Liver (tissue), 9 donors: Measurements from ENCODE around the gene ZFAND2A. TPM values are rescaled to one million over a fixed set of nuclear protein-coding genes. Genes with fewer than 3 reads are reported as not detected.

ENCODE experiments used
- DNase-seq: peaks from one replicate; pipeline ENCODE4 v3.0.0-alpha.2; 2017; ENCODE audit warnings: low spot score
- H3K27ac ChIP-seq, 2 donors: one replicate each; pipeline ENCODE4 v1.7.0; 2013; ENCODE audit warnings: inconsistent platforms in 2 of 2, low read length in 2 of 2, control low read depth in 1 of 2, low read depth in 1 of 2, mild to moderate bottlenecking in 1 of 2
- H3K27me3 ChIP-seq, 4 donors: one replicate each; pipeline versions ENCODE4 v1.6.1 to v1.7.0; 2013; ENCODE audit warnings: low read length in 3 of 4, inconsistent platforms in 1 of 4, mild to moderate bottlenecking in 1 of 4, moderate library complexity in 1 of 4; ENCODE audit not compliant: control insufficient read depth in 4 of 4, insufficient read depth in 4 of 4
- H3K36me3 ChIP-seq, 4 donors: one replicate each; pipeline versions ENCODE4 v1.6.1 to v1.7.0; 2013; ENCODE audit warnings: low read length in 3 of 4, mild to moderate bottlenecking in 3 of 4, low read depth in 1 of 4, moderate library complexity in 1 of 4; ENCODE audit not compliant: control insufficient read depth in 4 of 4, insufficient read depth in 3 of 4
- H3K4me1 ChIP-seq, 4 donors: one replicate each; pipeline versions ENCODE4 v1.6.1 to v1.7.0; 2013; ENCODE audit warnings: low read length in 3 of 4, mild to moderate bottlenecking in 3 of 4, moderate library complexity in 1 of 4; ENCODE audit not compliant: control insufficient read depth in 4 of 4, insufficient read depth in 4 of 4
- H3K4me3 ChIP-seq, 3 donors: one replicate each; pipeline versions ENCODE4 v1.6.1 to v1.7.0; 2013; ENCODE audit warnings: low read length in 3 of 3, control low read depth in 1 of 3, low read depth in 1 of 3, mild to moderate bottlenecking in 1 of 3
- H3K9ac ChIP-seq, 2 donors: one replicate each; pipeline ENCODE4 v1.7.0; 2013; ENCODE audit warnings: low read length in 2 of 2, mild to moderate bottlenecking in 2 of 2, moderate library complexity in 2 of 2, control low read depth in 1 of 2, low read depth in 1 of 2
- H3K9me3 ChIP-seq, 4 donors: one replicate each; pipeline versions ENCODE4 v1.6.1 to v1.7.0; 2013; ENCODE audit warnings: low read length in 3 of 4; ENCODE audit not compliant: control insufficient read depth in 4 of 4
- CTCF ChIP-seq: fragments of 150-350 bp; IDR thresholded peaks from 2 replicates; pipeline ENCODE4 v1.5.1; 2017; ENCODE audit warnings: improper control_type of control experiment, low read depth, low read length; ENCODE audit not compliant: missing input control
- EGR1 ChIP-seq, 2 donors: IDR thresholded peaks; 2 replicates each; pipeline ENCODE4 v1.6.1; 2016 to 2018; ENCODE audit warnings: antibody characterized with exemption in 2 of 2, low read depth in 2 of 2
- FOXA2 ChIP-seq: IDR thresholded peaks from 2 replicates; pipeline ENCODE4 v1.6.1; 2016; ENCODE audit warnings: antibody characterized with exemption
- GABPA ChIP-seq, 2 donors: IDR thresholded peaks in 1 of 2; conservative IDR thresholded peaks in 1 of 2; 2 replicates each; pipeline ENCODE4 v1.6.1; 2016; ENCODE audit warnings: antibody characterized with exemption in 2 of 2, mild to moderate bottlenecking in 1 of 2, moderate library complexity in 1 of 2
- HNF4A ChIP-seq, 2 donors: conservative IDR thresholded peaks; 2 replicates each; pipeline ENCODE4 v1.6.1; 2016; ENCODE audit warnings: antibody characterized with exemption in 2 of 2, mild to moderate bottlenecking in 2 of 2
- HNF4G ChIP-seq: IDR thresholded peaks from 2 replicates; pipeline ENCODE4 v1.6.1; 2016; ENCODE audit warnings: antibody characterized with exemption
- RXRA ChIP-seq, 2 donors: IDR thresholded peaks; 2 replicates each; pipeline ENCODE4 v1.6.1; 2017 to 2018; ENCODE audit warnings: antibody characterized with exemption in 2 of 2, mild to moderate bottlenecking in 1 of 2
- SP1 ChIP-seq: IDR thresholded peaks from 2 replicates; pipeline ENCODE4 v1.6.1; 2018; ENCODE audit warnings: antibody characterized with exemption, mild to moderate bottlenecking
- TAF1 ChIP-seq: conservative IDR thresholded peaks from 2 replicates; pipeline ENCODE4 v1.6.1; 2016; ENCODE audit warnings: antibody characterized with exemption, mild to moderate bottlenecking
- WGBS: extraction: QIAGEN DNeasy Blood & Tissue Kit; methylation state at CpG from one replicate; pipeline ENCODE4 v1.1.7; 2013; 5-methylcytosine and 5-hydroxymethylcytosine counted together
- polyA plus RNA-seq, 2 donors: library from polyadenylated mRNA; stranded (reverse) in 1 of 2; unstranded in 1 of 2; fragments of 200-250 nt in 1 of 2; fragments of >200 nt in 1 of 2; fragmentation: Nextera tagmentation in 1 of 2; extraction: Ambion mirVana in 1 of 2; gene quantifications; one replicate each; pipeline versions ENCODE4 v1.2.1 to v1.2.3, GENCODE V29; 2013 to 2015
- total RNA-seq, 2 donors: library from RNA; depleted of rRNA; stranded (reverse); fragments of >200 nt; gene quantifications; one replicate each; pipeline ENCODE4 v1.2.3, GENCODE V29; 2014
- TF ChIP-seq, protein P1 (sequence below): IDR thresholded peaks from 2 replicates; pipeline ENCODE4 v1.6.1; 2016; ENCODE audit warnings: antibody characterized with exemption, mild to moderate bottlenecking
- TF ChIP-seq, protein P2 (sequence below): IDR thresholded peaks from 2 replicates; pipeline ENCODE4 v1.6.1; 2016; ENCODE audit warnings: antibody characterized with exemption
- donor health status: healthy.
- donor health status: healthy.
- donor health status: healthy.
- donor health status: healthy.
- donor health status: healthy.

The ZFAND2A gene
- total and polyA plus RNA-seq, 4 donors = 12.5 to 53.3 (median 33.5) TPM

- TF ChIP-seq, protein P1, sequence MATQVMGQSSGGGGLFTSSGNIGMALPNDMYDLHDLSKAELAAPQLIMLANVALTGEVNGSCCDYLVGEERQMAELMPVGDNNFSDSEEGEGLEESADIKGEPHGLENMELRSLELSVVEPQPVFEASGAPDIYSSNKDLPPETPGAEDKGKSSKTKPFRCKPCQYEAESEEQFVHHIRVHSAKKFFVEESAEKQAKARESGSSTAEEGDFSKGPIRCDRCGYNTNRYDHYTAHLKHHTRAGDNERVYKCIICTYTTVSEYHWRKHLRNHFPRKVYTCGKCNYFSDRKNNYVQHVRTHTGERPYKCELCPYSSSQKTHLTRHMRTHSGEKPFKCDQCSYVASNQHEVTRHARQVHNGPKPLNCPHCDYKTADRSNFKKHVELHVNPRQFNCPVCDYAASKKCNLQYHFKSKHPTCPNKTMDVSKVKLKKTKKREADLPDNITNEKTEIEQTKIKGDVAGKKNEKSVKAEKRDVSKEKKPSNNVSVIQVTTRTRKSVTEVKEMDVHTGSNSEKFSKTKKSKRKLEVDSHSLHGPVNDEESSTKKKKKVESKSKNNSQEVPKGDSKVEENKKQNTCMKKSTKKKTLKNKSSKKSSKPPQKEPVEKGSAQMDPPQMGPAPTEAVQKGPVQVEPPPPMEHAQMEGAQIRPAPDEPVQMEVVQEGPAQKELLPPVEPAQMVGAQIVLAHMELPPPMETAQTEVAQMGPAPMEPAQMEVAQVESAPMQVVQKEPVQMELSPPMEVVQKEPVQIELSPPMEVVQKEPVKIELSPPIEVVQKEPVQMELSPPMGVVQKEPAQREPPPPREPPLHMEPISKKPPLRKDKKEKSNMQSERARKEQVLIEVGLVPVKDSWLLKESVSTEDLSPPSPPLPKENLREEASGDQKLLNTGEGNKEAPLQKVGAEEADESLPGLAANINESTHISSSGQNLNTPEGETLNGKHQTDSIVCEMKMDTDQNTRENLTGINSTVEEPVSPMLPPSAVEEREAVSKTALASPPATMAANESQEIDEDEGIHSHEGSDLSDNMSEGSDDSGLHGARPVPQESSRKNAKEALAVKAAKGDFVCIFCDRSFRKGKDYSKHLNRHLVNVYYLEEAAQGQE = no peak
- TF ChIP-seq FOXA2 = no peak
Measured at GRCh38 chr7:1168422-1168821, 8.4 kb upstream of the ZFAND2A start (continued).

- no peak overlapping the region for H3K9ac ChIP-seq
- WGBS = 87% methylated on average over 7 of the region's 7 CpGs
- H3K4me3 ChIP-seq = no peak overlapping the region
- H3K27ac ChIP-seq = no peak overlapping the region
- no peak for DNase-seq
- H3K36me3 ChIP-seq = peaks cover 0 to 28% (median 10%) of the 10 kb centered on the region in 4 donors
- no peaks in the 10 kb centered on the region for H3K9me3 ChIP-seq
- peaks cover 0 to 19% (median 14%) of the 10 kb centered on the region in 4 donors for H3K4me1 ChIP-seq
- no peaks in the 10 kb centered on the region for H3K27me3 ChIP-seq
- no peak for TF ChIP-seq SP1
- TF ChIP-seq HNF4A (conservative IDR thresholded peaks at IDR 0.05) = no peak
- TF ChIP-seq EGR1 (IDR thresholded peaks at IDR 0.05; ENCODE audit: low read depth in 2 of 2) = no peak
- no peak for TF ChIP-seq GABPA (IDR thresholded peaks at IDR 0.05 in 1 of 2, conservative IDR thresholded peaks at IDR 0.05 in 1 of 2)
- TF ChIP-seq RXRA (IDR thresholded peaks at IDR 0.05) = no peak
- TF ChIP-seq HNF4G = no peak
- TF ChIP-seq, protein P2, sequence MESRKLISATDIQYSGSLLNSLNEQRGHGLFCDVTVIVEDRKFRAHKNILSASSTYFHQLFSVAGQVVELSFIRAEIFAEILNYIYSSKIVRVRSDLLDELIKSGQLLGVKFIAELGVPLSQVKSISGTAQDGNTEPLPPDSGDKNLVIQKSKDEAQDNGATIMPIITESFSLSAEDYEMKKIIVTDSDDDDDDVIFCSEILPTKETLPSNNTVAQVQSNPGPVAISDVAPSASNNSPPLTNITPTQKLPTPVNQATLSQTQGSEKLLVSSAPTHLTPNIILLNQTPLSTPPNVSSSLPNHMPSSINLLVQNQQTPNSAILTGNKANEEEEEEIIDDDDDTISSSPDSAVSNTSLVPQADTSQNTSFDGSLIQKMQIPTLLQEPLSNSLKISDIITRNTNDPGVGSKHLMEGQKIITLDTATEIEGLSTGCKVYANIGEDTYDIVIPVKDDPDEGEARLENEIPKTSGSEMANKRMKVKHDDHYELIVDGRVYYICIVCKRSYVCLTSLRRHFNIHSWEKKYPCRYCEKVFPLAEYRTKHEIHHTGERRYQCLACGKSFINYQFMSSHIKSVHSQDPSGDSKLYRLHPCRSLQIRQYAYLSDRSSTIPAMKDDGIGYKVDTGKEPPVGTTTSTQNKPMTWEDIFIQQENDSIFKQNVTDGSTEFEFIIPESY = no peak
- no peak for TF ChIP-seq CTCF
- TF ChIP-seq TAF1 = no peak
Measured at GRCh38 chr7:1164436-1164835, 4.4 kb upstream of the ZFAND2A start.

- H3K9me3 ChIP-seq = no peaks in the 10 kb centered on the region
- H3K4me3 ChIP-seq = no peak overlapping the region
- peaks cover 0 to 28% (median 11%) of the 10 kb centered on the region in 4 donors for H3K36me3 ChIP-seq
- H3K4me1 ChIP-seq = peaks cover 0 to 20% (median 17%) of the 10 kb centered on the region in 4 donors
- H3K27ac ChIP-seq = no peak overlapping the region
- no peak overlapping the region for H3K9ac ChIP-seq
- 96% methylated on average over 12 of the region's 12 CpGs for WGBS
- TF ChIP-seq TAF1 = no peak
- DNase-seq = no peak
- H3K27me3 ChIP-seq = no peaks in the 10 kb centered on the region
Measured at GRCh38 chr7:1163121-1163520, 3.1 kb upstream of the ZFAND2A start.
